Upper lobe of right lung (tissue), 1 donor: ENCODE measurements around the gene HNF4A. TPM values are rescaled to one million over a fixed set of nuclear protein-coding genes. Genes with fewer than 3 reads are reported as not detected.

ENCODE experiments used
- ATAC-seq: fragments of 200-7000 bp; cut with Tn5 transposase; one replicate; pipeline ENCODE4 v1.9.1; 2020; ENCODE audit warnings: mild to moderate bottlenecking, moderate library complexity
- DNase-seq: peaks from one replicate; pipeline ENCODE4 v3.0.0-alpha.2; 2020
- H3K27ac ChIP-seq: fragments of 200-600 bp; one replicate; pipeline ENCODE4 v1.8.0; 2022
- H3K27me3 ChIP-seq: fragments of 200-600 bp; one replicate; pipeline ENCODE4 v1.8.0; 2022; ENCODE audit warnings: mild to moderate bottlenecking
- H3K36me3 ChIP-seq: fragments of 200-600 bp; one replicate; pipeline ENCODE4 v1.8.0; 2022
- H3K4me1 ChIP-seq: fragments of 200-600 bp; one replicate; pipeline ENCODE4 v1.8.0; 2022
- H3K4me3 ChIP-seq: fragments of 200-600 bp; one replicate; pipeline ENCODE4 v1.8.0; 2022; ENCODE audit warnings: mild to moderate bottlenecking
- H3K9me3 ChIP-seq: fragments of 200-600 bp; one replicate; pipeline ENCODE4 v1.8.0; 2022
- intact Hi-C: fragments of 100-400 bp; cut with DNase I; formaldehyde crosslinking; loops from one replicate; pipeline ENCODE4 v1.11.0; 2022
- total RNA-seq: library from RNA; stranded (reverse); fragmentation: NEBNext Ultra II Directional; extraction: Animal tissue kit (Norgen Biotek cat#: 25700); gene quantifications from one replicate; pipeline ENCODE4 v1.2.1, GENCODE V29; 2021
- TF ChIP-seq, protein P1 (sequence below): fragments of 200-600 bp; IDR thresholded peaks from one replicate; pipeline ENCODE4 v1.8.0; 2022; ENCODE audit warnings: antibody characterized with exemption
- donor health status: DM: no; HTN: yes; CAD: no; lungs with severe emphysema.

Gene HNF4A
- total RNA-seq, 1 donor from 2014 or later: 0.20 TPM

DNA sequence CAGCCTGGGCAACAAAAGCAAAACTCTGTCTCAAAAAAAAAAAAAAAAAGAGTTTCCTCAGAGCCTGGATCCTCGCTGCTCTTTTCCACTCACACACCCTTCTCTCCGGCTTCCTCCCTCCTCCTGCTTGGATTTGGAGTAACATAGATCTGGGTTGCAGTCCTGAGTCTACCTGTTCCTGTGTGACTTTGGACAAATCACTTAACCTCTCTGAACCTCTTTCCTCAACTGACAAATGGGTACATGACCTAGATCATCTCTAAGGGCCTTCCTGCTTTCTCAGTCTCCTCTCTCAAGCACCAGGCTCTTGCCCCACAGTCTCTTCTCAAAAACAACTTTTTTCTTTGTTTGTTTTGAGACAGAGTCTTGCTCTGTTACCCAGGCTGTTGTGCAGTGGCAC, 24.3 kb upstream of the HNF4A start:
- TF ChIP-seq, protein P1, sequence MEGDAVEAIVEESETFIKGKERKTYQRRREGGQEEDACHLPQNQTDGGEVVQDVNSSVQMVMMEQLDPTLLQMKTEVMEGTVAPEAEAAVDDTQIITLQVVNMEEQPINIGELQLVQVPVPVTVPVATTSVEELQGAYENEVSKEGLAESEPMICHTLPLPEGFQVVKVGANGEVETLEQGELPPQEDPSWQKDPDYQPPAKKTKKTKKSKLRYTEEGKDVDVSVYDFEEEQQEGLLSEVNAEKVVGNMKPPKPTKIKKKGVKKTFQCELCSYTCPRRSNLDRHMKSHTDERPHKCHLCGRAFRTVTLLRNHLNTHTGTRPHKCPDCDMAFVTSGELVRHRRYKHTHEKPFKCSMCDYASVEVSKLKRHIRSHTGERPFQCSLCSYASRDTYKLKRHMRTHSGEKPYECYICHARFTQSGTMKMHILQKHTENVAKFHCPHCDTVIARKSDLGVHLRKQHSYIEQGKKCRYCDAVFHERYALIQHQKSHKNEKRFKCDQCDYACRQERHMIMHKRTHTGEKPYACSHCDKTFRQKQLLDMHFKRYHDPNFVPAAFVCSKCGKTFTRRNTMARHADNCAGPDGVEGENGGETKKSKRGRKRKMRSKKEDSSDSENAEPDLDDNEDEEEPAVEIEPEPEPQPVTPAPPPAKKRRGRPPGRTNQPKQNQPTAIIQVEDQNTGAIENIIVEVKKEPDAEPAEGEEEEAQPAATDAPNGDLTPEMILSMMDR: no peak
- no peak overlapping the region for H3K4me3 ChIP-seq
- H3K27me3 ChIP-seq: peaks cover 39% of the 10 kb centered on the region
- no peaks in the 10 kb centered on the region for H3K9me3 ChIP-seq
- peaks cover 5% of the 10 kb centered on the region for H3K4me1 ChIP-seq
- DNase-seq (no peak), ATAC-seq (no peak)
- intact Hi-C loops: no loop called here
- no peaks in the 10 kb centered on the region for H3K36me3 ChIP-seq
- H3K27ac ChIP-seq: no peak overlapping the region

GRCh38 chr20:44334306-44334705, 21.2 kb upstream of the HNF4A start:
- Histone ChIP-seq H3K9me3 (no peaks in the 10 kb centered on the region), H3K36me3 (no peaks in the 10 kb centered on the region), H3K4me1 (no peaks in the 10 kb centered on the region), H3K4me3 (no peak overlapping the region), H3K27me3 (peaks cover 22% of the 10 kb centered on the region), H3K27ac (no peak overlapping the region)
- intact Hi-C loops: no loop called here
- ATAC-seq (peak; percentile 31), DNase-seq (peak; percentile 55)
- TF ChIP-seq, protein P1: no peak

- Histone ChIP-seq H3K27ac (no peak overlapping the region), H3K4me3 (no peak overlapping the region), H3K4me1 (no peaks in the 10 kb centered on the region), H3K27me3 (peaks cover 19% of the 10 kb centered on the region), H3K36me3 (no peaks in the 10 kb centered on the region), H3K9me3 (no peaks in the 10 kb centered on the region)
- intact Hi-C loops: no loop called here
- DNase-seq (no peak), ATAC-seq (no peak)
- TF ChIP-seq, protein P1: no peak
These were observed 20.8 kb upstream of the HNF4A start for GRCh38 chr20:44334709-44335108.

DNA sequence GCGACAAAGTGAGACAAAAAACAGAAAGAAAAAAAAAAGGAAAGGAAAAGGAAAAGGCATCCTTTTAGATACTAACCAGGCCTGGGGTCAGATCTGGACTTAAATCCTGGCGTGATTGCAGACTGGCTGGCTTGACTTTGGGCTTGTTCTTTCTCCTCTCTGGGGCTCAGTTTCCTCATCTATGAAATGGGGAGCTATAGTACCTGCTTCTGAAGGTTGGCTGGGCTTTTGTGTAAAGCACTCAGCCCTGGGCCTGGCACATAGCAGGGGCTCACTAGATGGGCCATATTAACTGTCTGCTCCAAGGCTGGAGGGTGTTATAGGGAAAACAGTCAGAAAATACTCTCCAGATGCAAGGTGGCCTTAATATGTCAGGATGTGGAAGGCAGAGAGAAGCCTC, 19.8 kb upstream of the HNF4A start:
- Histone ChIP-seq H3K36me3 (no peaks in the 10 kb centered on the region), H3K4me3 (no peak overlapping the region), H3K9me3 (no peaks in the 10 kb centered on the region), H3K27me3 (peaks cover 17% of the 10 kb centered on the region), H3K27ac (no peak overlapping the region), H3K4me1 (no peaks in the 10 kb centered on the region)
- no peak for ATAC-seq
- TF ChIP-seq, protein P1: no peak
- intact Hi-C loops: no loop called here
- DNase-seq: peak; percentile 4

- no peak overlapping the region for H3K27ac ChIP-seq
- no peaks in the 10 kb centered on the region for H3K36me3 ChIP-seq
- DNase-seq (peak; percentile 26), ATAC-seq (no peak)
- H3K9me3 ChIP-seq: no peaks in the 10 kb centered on the region
- H3K4me1 ChIP-seq: no peaks in the 10 kb centered on the region
- TF ChIP-seq, protein P1: no peak
- intact Hi-C loops: no loop called here
- H3K4me3 ChIP-seq: no peak overlapping the region
- H3K27me3 ChIP-seq: peaks cover 17% of the 10 kb centered on the region
These were observed 19.4 kb upstream of the HNF4A start for GRCh38 chr20:44336086-44336485.

GRCh38 chr20:44336725-44337380, 18.6 kb upstream of the HNF4A start, which contains the start of gene R3HDML:
TSS of gene R3HDML (plus strand) at chr20:44337043. CDS start at chr20:44337158, 115 bp downstream.
- no peaks in the 10 kb centered on the region for H3K9me3 ChIP-seq
- H3K27me3 ChIP-seq: peaks cover 12% of the 10 kb centered on the region
- DNase-seq (peak; percentile 58), ATAC-seq (no peak)
- no peak within 1 kb of the TSS for H3K4me3 ChIP-seq
- TF ChIP-seq, protein P1: no peak
- intact Hi-C loops: no loop called here
- no peaks in the 10 kb centered on the region for H3K4me1 ChIP-seq
- H3K27ac ChIP-seq: no peak within 1 kb of the TSS
- no peaks in the 10 kb centered on the region for H3K36me3 ChIP-seq
